WTC11 (cell line): ENCODE data around the gene MRPL39. TPM values are rescaled to one million over a fixed set of nuclear protein-coding genes. Genes with fewer than 3 reads are reported as not detected.

Experiments used
- ATAC-seq: fragments of 200-7000 bp; cut with Tn5 transposase; 2 replicates; pipeline ENCODE4 v1.10.0; 2021; ENCODE audit warnings: mild to moderate bottlenecking, moderate library complexity
- CTCF ChIA-PET: fragments of 300-600 bp; sonication (Branson Sonifier 250); formaldehyde crosslinking; loops from one replicate; lab custom pipeline; 2021; ENCODE audit warnings: antibody characterized with exemption; lab: Charles Lee
- POLR2A ChIA-PET: fragments of 350-600 bp; sonication (Branson Sonifier 250); formaldehyde crosslinking; loops from one replicate; lab custom pipeline; 2021; ENCODE audit warnings: antibody characterized with exemption; lab: Charles Lee
- DNase-seq: peaks from one replicate; pipeline ENCODE4 v3.0.0; 2021; ENCODE audit warnings: low spot score
- H3K27ac Mint-ChIP-seq: 2 replicates; pipeline ENCODE4 v1.8.0; 2021; ENCODE audit warnings: mixed read lengths
- H3K27me3 Mint-ChIP-seq: 2 replicates; pipeline ENCODE4 v1.8.0; 2021; ENCODE audit warnings: low read depth, mild to moderate bottlenecking, moderate library complexity, mixed read lengths
- H3K36me3 Mint-ChIP-seq: 2 replicates; pipeline ENCODE4 v1.8.0; 2021; ENCODE audit warnings: mixed read lengths
- H3K4me1 Mint-ChIP-seq: 2 replicates; pipeline ENCODE4 v1.8.0; 2022; ENCODE audit warnings: mixed read lengths
- H3K4me3 Mint-ChIP-seq: 2 replicates; pipeline ENCODE4 v1.8.0; 2021; ENCODE audit warnings: mild to moderate bottlenecking, moderate library complexity, mixed read lengths
- H3K9me3 Mint-ChIP-seq: 2 replicates; pipeline ENCODE4 v1.8.0; 2021; ENCODE audit warnings: mixed read lengths
- ETV6 ChIP-seq: sonication (generic); formaldehyde crosslinking; IDR thresholded peaks from 2 replicates; pipeline ENCODE4 v1.8.1; 2022; ENCODE audit warnings: mild to moderate bottlenecking, missing genetic modification reagents
- PRRX2 ChIP-seq: fragments of 250-450 bp; sonication (Bioruptor Pico); IDR thresholded peaks from 2 replicates; pipeline ENCODE4 v1.8.0; 2021; ENCODE audit warnings: mild to moderate bottlenecking
- RELA ChIP-seq: sonication (generic); formaldehyde crosslinking; IDR thresholded peaks from 2 replicates; pipeline ENCODE4 v1.8.1; 2022; ENCODE audit warnings: missing genetic modification reagents, mild to moderate bottlenecking, borderline replicate concordance
- ZNF219 ChIP-seq: sonication (generic); formaldehyde crosslinking; IDR thresholded peaks from 2 replicates; pipeline ENCODE4 v1.8.0; 2023; ENCODE audit warnings: missing genetic modification reagents, mild to moderate bottlenecking, borderline replicate concordance
- ZNF232 ChIP-seq: sonication (generic); formaldehyde crosslinking; IDR thresholded peaks from 2 replicates; pipeline ENCODE4 v1.8.0; 2022; ENCODE audit warnings: mild to moderate bottlenecking, missing genetic modification reagents
- ZNF263 ChIP-seq: sonication (generic); formaldehyde crosslinking; IDR thresholded peaks from 2 replicates; pipeline ENCODE4 v1.8.1; 2022; ENCODE audit warnings: low read depth, mild to moderate bottlenecking, moderate library complexity, missing genetic modification reagents
- ZNF317 ChIP-seq: sonication (generic); formaldehyde crosslinking; IDR thresholded peaks from 2 replicates; pipeline ENCODE4 v1.8.1; 2023; ENCODE audit warnings: low read depth, mild to moderate bottlenecking, moderate library complexity, missing genetic modification reagents, borderline replicate concordance
- total RNA-seq: library from RNA; stranded (reverse); gene quantifications from 3 replicates; pipeline ENCODE4 v1.2.3, GENCODE V29; 2021
- TF ChIP-seq, protein P1 (sequence below): sonication (generic); formaldehyde crosslinking; IDR thresholded peaks from 2 replicates; pipeline ENCODE4 v1.8.0; 2022; ENCODE audit warnings: missing genetic modification reagents
- TF ChIP-seq, protein P2 (sequence below): sonication (generic); formaldehyde crosslinking; IDR thresholded peaks from 2 replicates; pipeline ENCODE4 v1.8.1; 2022; ENCODE audit warnings: mild to moderate bottlenecking, moderate library complexity, missing genetic modification reagents
- TF ChIP-seq, protein P3 (sequence below): sonication (generic); formaldehyde crosslinking; IDR thresholded peaks from 2 replicates; pipeline ENCODE4 v1.8.1; 2023; ENCODE audit warnings: mild to moderate bottlenecking, missing genetic modification reagents, borderline replicate concordance
- TF ChIP-seq, protein P4 (sequence below): sonication (generic); formaldehyde crosslinking; IDR thresholded peaks from 2 replicates; pipeline ENCODE4 v1.8.1; 2023; ENCODE audit warnings: mild to moderate bottlenecking, missing genetic modification reagents, moderate library complexity
- TF ChIP-seq, protein P5 (sequence below): fragments of 250-450 bp; sonication (Bioruptor Pico); IDR thresholded peaks from 2 replicates; pipeline ENCODE4 v1.9.0; 2021; ENCODE audit warnings: mild to moderate bottlenecking, borderline replicate concordance
- TF ChIP-seq, protein P6 (sequence below): fragments of 250-450 bp; sonication (Bioruptor Pico); IDR thresholded peaks from 2 replicates; pipeline ENCODE4 v1.9.0; 2021; ENCODE audit warnings: mild to moderate bottlenecking

Gene MRPL39
- total RNA-seq, 1 experiment from 2014 or later = 34.7 TPM

DNA sequence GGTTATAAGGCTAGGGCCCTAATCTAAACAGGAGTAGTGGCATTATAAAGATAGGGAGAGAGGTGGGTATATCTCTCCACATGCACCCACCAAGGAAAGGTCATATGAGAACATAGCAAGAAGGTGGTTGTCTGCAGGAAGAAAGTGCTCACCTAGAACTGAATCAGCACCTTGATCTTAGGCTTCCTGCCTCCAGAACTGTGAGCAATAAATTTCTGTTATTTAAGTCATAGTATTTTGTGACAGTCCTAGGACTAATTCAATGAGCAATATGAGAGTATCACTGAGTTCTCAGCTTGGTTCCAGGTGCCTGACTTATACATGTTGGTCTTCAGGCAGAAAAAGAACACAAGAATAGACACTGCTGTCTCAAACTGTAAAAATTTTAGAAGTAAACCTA lies 51.8 kb downstream of the MRPL39 start (continued):
- TF ChIP-seq, protein P1, sequence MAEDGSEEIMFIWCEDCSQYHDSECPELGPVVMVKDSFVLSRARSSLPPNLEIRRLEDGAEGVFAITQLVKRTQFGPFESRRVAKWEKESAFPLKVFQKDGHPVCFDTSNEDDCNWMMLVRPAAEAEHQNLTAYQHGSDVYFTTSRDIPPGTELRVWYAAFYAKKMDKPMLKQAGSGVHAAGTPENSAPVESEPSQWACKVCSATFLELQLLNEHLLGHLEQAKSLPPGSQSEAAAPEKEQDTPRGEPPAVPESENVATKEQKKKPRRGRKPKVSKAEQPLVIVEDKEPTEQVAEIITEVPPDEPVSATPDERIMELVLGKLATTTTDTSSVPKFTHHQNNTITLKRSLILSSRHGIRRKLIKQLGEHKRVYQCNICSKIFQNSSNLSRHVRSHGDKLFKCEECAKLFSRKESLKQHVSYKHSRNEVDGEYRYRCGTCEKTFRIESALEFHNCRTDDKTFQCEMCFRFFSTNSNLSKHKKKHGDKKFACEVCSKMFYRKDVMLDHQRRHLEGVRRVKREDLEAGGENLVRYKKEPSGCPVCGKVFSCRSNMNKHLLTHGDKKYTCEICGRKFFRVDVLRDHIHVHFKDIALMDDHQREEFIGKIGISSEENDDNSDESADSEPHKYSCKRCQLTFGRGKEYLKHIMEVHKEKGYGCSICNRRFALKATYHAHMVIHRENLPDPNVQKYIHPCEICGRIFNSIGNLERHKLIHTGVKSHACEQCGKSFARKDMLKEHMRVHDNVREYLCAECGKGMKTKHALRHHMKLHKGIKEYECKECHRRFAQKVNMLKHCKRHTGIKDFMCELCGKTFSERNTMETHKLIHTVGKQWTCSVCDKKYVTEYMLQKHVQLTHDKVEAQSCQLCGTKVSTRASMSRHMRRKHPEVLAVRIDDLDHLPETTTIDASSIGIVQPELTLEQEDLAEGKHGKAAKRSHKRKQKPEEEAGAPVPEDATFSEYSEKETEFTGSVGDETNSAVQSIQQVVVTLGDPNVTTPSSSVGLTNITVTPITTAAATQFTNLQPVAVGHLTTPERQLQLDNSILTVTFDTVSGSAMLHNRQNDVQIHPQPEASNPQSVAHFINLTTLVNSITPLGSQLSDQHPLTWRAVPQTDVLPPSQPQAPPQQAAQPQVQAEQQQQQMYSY (CRISPR knock-in tag) = no peak
- TF ChIP-seq ZNF232 (no peak), ETV6 (CRISPR knock-in tag) (no peak), ZNF263 (no peak)
- TF ChIP-seq, protein P2, sequence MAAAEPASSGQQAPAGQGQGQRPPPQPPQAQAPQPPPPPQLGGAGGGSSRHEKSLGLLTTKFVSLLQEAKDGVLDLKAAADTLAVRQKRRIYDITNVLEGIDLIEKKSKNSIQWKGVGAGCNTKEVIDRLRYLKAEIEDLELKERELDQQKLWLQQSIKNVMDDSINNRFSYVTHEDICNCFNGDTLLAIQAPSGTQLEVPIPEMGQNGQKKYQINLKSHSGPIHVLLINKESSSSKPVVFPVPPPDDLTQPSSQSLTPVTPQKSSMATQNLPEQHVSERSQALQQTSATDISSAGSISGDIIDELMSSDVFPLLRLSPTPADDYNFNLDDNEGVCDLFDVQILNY = no peak
- TF ChIP-seq, protein P3, sequence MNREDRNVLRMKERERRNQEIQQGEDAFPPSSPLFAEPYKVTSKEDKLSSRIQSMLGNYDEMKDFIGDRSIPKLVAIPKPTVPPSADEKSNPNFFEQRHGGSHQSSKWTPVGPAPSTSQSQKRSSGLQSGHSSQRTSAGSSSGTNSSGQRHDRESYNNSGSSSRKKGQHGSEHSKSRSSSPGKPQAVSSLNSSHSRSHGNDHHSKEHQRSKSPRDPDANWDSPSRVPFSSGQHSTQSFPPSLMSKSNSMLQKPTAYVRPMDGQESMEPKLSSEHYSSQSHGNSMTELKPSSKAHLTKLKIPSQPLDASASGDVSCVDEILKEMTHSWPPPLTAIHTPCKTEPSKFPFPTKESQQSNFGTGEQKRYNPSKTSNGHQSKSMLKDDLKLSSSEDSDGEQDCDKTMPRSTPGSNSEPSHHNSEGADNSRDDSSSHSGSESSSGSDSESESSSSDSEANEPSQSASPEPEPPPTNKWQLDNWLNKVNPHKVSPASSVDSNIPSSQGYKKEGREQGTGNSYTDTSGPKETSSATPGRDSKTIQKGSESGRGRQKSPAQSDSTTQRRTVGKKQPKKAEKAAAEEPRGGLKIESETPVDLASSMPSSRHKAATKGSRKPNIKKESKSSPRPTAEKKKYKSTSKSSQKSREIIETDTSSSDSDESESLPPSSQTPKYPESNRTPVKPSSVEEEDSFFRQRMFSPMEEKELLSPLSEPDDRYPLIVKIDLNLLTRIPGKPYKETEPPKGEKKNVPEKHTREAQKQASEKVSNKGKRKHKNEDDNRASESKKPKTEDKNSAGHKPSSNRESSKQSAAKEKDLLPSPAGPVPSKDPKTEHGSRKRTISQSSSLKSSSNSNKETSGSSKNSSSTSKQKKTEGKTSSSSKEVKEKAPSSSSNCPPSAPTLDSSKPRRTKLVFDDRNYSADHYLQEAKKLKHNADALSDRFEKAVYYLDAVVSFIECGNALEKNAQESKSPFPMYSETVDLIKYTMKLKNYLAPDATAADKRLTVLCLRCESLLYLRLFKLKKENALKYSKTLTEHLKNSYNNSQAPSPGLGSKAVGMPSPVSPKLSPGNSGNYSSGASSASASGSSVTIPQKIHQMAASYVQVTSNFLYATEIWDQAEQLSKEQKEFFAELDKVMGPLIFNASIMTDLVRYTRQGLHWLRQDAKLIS = no peak
- TF ChIP-seq, protein P4, sequence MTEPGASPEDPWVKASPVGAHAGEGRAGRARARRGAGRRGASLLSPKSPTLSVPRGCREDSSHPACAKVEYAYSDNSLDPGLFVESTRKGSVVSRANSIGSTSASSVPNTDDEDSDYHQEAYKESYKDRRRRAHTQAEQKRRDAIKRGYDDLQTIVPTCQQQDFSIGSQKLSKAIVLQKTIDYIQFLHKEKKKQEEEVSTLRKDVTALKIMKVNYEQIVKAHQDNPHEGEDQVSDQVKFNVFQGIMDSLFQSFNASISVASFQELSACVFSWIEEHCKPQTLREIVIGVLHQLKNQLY = no peak
- TF ChIP-seq, all 79 proteins: peak for 0

DNA sequence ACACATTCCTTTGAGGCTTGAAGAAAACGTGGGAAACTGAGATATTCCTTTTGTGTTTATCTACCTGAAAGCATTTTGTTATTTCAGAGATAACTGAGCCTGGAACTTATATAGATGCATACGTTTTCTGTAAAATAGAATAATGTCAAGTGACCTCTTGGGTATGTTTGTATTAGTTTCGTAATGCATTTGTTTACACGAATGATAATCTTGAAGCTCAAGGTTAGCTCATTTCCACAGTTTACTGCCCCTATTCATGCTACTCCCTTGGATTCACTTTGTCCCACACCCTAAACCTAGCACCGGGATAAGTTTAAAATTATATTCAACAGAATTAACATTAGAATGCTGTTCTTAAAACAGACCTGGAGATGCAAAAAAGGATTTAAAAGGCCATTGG lies 54.4 kb downstream of the MRPL39 start:
- ATAC-seq = no peak
- no peak overlapping the region for H3K27ac Mint-ChIP-seq
- H3K4me3 Mint-ChIP-seq = no peak overlapping the region
- H3K4me1 Mint-ChIP-seq = no peaks in the 10 kb centered on the region
- H3K27me3 Mint-ChIP-seq = no peaks in the 10 kb centered on the region; the same call in 1 of the 2 replicates
- CTCF ChIA-PET = no interaction called here
- POLR2A ChIA-PET = no interaction called here
- H3K36me3 Mint-ChIP-seq = no peaks in the 10 kb centered on the region
- 0 out of 2 replicates have a peak, but pooled peaks cover 3% of the 10 kb centered on the region for H3K9me3 Mint-ChIP-seq
- TF ChIP-seq ZNF317 (CRISPR knock-in tag) (no peak), RELA (no peak), PRRX2 (CRISPR knock-in tag) (no peak), ZNF219 (CRISPR knock-in tag) (no peak)
- TF ChIP-seq, protein P5, sequence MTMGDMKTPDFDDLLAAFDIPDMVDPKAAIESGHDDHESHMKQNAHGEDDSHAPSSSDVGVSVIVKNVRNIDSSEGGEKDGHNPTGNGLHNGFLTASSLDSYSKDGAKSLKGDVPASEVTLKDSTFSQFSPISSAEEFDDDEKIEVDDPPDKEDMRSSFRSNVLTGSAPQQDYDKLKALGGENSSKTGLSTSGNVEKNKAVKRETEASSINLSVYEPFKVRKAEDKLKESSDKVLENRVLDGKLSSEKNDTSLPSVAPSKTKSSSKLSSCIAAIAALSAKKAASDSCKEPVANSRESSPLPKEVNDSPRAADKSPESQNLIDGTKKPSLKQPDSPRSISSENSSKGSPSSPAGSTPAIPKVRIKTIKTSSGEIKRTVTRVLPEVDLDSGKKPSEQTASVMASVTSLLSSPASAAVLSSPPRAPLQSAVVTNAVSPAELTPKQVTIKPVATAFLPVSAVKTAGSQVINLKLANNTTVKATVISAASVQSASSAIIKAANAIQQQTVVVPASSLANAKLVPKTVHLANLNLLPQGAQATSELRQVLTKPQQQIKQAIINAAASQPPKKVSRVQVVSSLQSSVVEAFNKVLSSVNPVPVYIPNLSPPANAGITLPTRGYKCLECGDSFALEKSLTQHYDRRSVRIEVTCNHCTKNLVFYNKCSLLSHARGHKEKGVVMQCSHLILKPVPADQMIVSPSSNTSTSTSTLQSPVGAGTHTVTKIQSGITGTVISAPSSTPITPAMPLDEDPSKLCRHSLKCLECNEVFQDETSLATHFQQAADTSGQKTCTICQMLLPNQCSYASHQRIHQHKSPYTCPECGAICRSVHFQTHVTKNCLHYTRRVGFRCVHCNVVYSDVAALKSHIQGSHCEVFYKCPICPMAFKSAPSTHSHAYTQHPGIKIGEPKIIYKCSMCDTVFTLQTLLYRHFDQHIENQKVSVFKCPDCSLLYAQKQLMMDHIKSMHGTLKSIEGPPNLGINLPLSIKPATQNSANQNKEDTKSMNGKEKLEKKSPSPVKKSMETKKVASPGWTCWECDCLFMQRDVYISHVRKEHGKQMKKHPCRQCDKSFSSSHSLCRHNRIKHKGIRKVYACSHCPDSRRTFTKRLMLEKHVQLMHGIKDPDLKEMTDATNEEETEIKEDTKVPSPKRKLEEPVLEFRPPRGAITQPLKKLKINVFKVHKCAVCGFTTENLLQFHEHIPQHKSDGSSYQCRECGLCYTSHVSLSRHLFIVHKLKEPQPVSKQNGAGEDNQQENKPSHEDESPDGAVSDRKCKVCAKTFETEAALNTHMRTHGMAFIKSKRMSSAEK (CRISPR knock-in tag) = no peak
- TF ChIP-seq, protein P6, sequence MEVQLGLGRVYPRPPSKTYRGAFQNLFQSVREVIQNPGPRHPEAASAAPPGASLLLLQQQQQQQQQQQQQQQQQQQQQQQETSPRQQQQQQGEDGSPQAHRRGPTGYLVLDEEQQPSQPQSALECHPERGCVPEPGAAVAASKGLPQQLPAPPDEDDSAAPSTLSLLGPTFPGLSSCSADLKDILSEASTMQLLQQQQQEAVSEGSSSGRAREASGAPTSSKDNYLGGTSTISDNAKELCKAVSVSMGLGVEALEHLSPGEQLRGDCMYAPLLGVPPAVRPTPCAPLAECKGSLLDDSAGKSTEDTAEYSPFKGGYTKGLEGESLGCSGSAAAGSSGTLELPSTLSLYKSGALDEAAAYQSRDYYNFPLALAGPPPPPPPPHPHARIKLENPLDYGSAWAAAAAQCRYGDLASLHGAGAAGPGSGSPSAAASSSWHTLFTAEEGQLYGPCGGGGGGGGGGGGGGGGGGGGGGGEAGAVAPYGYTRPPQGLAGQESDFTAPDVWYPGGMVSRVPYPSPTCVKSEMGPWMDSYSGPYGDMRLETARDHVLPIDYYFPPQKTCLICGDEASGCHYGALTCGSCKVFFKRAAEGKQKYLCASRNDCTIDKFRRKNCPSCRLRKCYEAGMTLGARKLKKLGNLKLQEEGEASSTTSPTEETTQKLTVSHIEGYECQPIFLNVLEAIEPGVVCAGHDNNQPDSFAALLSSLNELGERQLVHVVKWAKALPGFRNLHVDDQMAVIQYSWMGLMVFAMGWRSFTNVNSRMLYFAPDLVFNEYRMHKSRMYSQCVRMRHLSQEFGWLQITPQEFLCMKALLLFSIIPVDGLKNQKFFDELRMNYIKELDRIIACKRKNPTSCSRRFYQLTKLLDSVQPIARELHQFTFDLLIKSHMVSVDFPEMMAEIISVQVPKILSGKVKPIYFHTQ (CRISPR knock-in tag) = no peak
- TF ChIP-seq, all 79 proteins: peak for 0
- no peak for DNase-seq
